ENCODE results near the gene NPAS3.

DNA sequence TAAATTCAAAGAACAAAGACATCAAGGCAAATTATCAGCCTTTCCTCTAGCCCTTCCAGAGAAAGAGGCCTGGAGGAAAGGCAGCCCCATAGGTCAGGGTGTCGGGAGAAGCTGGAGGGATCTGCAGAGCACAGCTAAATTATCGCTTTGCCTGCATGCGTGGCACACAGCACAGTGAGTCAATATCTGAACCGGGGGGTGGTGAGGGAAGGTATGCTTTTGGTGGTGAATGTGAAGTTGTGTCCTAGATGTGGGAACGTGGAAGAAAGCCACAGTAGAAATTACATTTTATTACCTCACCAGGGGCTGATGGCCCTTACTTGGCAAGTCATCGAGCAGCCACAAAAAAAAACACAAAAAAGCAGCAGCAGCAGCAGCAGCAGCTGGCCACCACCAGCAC lies 769.0 kb downstream of the NPAS3 start:
- TF ChIP-seq POLR2AphosphoS5 (IDR thresholded peaks at IDR 0.05; ENCODE audit: low read depth, low read length): no peak
- TF ChIP-seq, protein P1, sequence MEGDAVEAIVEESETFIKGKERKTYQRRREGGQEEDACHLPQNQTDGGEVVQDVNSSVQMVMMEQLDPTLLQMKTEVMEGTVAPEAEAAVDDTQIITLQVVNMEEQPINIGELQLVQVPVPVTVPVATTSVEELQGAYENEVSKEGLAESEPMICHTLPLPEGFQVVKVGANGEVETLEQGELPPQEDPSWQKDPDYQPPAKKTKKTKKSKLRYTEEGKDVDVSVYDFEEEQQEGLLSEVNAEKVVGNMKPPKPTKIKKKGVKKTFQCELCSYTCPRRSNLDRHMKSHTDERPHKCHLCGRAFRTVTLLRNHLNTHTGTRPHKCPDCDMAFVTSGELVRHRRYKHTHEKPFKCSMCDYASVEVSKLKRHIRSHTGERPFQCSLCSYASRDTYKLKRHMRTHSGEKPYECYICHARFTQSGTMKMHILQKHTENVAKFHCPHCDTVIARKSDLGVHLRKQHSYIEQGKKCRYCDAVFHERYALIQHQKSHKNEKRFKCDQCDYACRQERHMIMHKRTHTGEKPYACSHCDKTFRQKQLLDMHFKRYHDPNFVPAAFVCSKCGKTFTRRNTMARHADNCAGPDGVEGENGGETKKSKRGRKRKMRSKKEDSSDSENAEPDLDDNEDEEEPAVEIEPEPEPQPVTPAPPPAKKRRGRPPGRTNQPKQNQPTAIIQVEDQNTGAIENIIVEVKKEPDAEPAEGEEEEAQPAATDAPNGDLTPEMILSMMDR (IDR thresholded peaks at IDR 0.05 in 2 of 3, conservative IDR thresholded peaks at IDR 0.05 in 1 of 3; ENCODE audit: borderline replicate concordance in 1 of 3, insufficient read depth in 1 of 3, low read depth in 2 of 3, low read length in 2 of 3): no peak
- no peak for TF ChIP-seq POLR2A (IDR thresholded peaks at IDR 0.05; ENCODE audit: borderline replicate concordance, extremely low read depth, insufficient read depth, insufficient read length)
- no peak for TF ChIP-seq EZH2 (IDR thresholded peaks at IDR 0.05)
- no peak for TF ChIP-seq YY1 (IDR thresholded peaks at IDR 0.05; ENCODE audit: extremely low read depth, insufficient replicate concordance, low read depth, low read length)
- TF ChIP-seq CEBPB (IDR thresholded peaks at IDR 0.05; ENCODE audit: low read depth): no peak
- TF ChIP-seq ZNF274 (IDR thresholded peaks at IDR 0.05; ENCODE audit: low read depth, low read length): no peak
- TF ChIP-seq FOSL1 (IDR thresholded peaks at IDR 0.05; ENCODE audit: low read depth): no peak
